Stimulated activated CD8-positive, alpha-beta memory T cell treated with anti-CD3 and anti-CD28 coated beads, Interleukin-2, amount 100 ng/mL, for 1 hour (primary cell): ENCODE measurements around the gene PRELID1.
"Not testable (repeated sequence)": the region's sequence is repeated elsewhere in the genome, so short reads cannot be mapped to it uniquely, and the experiment has no call there.

Source experiments
- DNase-seq, 2 donors: peaks; one replicate each; pipeline ENCODE4 v3.0.0-alpha.2; 2020; ENCODE audit warnings: low read depth in 2 of 2

The PRELID1 gene

DNA sequence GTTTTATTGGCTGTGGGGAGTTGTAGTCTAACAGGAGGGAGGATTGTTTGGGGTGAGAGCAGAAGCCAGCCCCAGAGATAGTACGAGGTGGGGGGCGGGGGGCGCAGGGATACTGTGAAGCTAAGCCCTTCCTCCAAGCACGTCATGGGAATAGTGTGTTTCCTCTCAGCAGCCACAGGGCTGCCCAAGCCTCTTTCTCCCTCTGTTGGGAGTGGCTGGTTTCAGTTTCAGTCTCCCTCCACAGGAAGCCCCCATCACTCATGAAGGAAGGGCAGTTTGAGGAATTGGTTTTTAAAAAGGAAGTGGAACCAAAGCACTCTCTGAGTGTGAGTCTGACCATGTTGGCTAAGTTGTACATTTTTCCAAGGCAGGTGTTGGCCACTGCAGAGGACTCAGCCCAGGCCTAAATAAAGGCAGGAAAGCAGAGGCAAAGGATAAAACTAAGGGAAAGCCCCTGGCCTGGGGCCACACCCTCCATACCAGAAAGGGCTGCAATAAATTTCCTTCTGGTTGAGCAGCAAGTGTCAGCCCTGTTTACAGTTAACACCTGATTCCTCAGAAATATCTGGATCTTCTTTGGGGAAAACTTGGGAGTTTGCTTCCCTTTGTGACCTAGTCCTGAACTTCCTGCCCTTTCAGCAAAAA, 3.2 kb upstream of the PRELID1 start:
- peak; percentile 43 to 59 for DNase-seq

DNA sequence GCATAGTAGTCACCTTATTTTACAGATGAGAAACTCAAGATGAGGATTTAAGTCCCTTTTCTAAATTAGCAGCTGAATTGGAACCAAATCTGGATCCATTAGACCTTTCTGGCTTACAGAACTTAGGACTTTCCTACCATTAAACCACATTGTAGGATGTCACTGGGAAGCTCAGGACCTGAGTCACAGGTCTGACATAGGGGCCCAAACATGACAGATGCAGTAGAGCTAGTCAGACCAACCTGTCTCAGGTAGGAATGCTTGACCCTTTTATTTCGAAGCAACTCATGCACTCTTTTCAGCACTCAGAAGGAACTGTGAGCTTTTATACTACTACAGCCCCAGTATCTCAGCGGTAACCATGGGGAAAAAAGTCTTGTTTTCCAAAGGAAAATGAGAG, 2.6 kb upstream of the PRELID1 start:
- DNase-seq = no peak

DNA sequence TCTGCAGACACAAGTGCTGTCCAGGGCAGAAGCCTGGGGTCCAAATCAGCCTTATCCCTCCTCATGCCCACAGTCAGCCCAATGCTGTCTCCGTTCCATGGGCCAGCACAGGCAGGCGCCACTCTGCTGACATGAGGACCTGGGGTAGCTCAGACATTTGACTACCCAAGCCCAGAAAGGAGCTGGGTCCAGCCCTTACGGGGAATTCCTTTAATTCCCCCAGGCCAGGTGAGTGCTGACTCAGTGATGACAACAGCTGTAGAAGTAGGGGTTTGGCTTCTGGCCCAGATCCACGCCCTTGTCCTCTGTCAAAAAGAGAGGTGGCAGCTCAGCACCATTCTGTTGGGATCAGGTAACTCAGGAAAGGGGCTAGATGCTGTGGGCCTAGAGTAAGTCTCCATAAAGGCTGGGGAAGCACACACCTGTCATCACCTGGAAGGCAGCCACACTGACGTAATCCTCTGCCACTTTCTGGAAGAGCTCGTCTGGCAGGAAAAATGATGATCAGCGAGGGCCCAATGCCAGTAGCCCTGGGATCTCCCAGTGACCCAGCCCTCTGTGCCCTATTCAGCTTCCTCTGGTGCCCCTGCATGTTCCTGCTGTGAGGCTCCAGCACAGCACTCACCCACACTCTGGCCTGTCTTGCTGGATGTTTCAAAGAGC, 2.0 kb upstream of the PRELID1 start:
- no peak for DNase-seq

DNA sequence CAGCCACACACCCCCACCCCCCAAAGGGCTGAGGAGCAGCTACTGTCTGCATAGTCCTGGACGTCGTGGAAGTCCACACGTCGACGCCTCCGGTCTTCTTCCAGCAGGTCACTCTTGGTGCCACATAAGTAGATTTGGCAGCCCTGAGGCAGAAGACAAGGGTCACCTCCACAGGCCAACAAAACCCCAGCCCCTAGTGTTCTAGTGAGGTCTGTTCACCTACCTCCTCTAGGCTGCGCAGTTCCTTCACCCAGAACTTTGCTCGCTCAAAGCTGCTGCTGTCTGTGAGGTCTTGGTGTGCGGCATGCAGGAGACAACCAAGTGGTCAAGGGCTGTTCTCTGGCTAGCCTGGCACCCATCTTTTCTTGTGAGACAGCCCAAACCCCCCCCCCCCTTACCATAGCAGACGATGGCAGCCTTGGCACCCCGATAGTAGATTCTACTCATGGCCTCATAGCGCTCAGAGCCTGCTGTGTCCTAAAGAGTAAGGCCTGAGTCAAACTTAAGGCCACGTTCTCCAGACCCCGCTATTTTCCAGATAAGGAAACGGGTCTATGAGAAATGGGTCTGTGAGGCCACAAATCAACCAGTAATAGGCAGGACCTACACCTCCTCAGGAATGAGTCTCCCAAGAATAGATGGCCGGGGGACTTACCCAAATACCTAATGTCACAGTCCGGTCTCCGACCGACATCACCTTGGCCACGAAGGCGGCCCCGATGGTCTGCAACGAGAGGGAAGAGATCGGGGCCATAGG, 1.1 kb upstream of the PRELID1 start:
- DNase-seq = no peak

DNA sequence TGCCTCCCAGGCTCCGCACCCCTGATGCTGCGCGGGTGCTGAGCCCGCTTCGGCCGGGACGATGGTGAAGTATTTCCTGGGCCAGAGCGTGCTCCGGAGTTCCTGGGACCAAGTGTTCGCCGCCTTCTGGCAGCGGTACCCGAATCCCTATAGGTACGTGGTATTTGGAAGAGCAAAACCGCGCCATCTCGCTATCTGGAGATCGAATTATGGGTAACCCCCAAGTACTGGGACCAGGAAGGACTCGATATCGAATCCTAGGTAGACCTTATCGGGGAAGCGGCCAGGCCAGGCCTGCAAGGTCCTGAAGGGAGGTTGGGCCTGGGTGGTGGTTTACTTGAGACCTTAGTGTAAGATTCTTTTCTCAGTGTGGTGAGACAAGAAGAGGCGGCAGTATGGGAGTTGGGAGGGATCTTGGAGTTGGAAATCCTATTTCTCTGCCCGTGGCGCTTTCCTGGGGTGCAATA, 359 bp downstream of the PRELID1 start:
- no peak for DNase-seq

DNA sequence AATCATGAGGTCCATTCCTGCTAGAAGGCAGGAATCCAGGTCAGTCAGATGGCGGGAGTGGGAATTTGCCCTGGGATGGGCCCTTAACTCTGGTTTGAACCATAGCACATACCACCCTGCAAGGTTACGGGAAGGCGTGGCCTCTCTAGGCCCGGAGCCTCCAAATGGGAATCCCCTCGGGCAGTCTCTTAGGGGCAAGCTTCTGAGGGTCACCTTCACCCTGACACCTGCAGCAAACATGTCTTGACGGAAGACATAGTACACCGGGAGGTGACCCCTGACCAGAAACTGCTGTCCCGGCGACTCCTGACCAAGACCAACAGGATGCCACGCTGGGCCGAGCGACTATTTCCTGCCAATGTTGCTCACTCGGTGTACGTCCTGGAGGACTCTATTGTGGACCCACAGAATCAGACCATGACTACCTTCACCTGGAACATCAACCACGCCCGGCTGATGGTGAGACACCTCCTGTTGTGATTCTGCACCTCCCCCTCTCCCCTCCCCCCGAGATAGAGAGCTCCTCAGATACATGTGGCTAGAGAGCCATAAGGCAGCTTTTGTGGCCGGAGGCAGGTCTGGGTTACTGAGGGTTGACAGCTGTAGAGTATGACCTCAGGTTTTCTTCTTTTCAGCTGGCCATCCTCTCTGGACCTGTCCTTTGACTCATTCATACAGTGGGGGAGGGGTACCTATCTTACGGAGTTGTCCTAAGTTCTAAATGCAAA, 957 bp downstream of the PRELID1 start:
- DNase-seq = no peak

DNA sequence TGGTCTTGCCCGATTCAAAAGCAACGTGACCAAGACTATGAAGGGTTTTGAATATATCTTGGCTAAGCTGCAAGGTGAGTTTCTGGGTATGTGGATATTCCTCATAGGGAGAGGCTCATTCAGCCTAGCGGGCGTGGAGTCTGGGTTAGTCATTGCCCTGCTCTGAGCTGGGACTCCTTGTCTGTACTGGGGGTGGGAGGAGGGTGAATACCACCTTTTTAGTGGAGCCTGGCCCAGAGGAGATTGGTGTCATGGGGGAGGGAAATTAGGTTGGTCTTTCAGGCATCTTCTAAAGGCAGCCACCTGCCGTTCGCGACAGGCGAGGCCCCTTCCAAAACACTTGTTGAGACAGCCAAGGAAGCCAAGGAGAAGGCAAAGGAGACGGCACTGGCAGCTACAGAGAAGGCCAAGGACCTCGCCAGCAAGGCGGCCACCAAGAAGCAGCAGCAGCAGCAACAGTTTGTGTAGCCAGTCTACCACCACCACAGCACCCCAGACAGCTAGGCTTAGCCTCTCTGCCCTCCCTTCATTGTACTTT, 2.6 kb downstream of the PRELID1 start:
- DNase-seq = not testable (repeated sequence)

DNA sequence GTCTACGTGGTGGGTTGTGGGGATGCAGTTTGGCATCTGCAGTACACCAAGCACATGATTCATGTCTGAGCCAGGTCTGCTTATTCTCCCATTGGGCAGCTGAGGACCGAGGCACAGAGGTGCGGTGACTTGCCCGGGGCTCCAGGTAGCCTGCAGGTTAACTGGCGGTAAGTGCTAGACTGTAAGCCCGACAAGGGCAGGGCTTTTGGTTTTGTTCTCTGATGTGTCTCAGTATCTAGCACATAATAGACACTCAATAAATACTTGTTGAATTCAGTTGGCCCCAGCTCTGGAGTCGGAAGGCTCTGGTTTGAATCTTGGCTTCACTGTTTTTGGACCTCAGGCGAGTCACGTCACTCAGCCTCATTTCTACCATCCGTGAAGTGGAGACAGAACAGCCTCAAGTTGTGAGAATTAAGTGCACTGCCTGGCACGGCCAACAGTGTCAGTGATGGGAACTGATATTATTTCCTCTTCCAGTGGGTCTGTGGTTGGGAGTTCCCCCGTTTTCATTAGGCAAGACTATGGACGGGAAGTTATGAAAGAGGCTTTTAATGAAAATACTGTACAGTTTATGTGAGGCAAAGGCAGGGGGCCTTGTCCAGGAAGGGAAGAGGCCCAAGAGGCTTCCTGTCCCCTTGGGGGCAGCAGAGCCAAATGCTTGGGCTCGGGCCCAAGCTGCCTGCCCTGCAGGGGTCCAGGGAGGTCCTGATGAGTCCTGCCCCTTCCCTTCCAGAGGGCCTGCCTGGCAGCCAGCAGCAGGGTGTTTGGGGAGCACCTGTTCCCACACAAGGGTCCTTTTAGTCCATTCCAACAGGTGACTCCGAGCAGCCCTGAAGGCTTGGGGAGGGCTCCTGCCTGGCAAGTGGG, 3.3 kb downstream of the PRELID1 start:
- no peak for DNase-seq

DNA sequence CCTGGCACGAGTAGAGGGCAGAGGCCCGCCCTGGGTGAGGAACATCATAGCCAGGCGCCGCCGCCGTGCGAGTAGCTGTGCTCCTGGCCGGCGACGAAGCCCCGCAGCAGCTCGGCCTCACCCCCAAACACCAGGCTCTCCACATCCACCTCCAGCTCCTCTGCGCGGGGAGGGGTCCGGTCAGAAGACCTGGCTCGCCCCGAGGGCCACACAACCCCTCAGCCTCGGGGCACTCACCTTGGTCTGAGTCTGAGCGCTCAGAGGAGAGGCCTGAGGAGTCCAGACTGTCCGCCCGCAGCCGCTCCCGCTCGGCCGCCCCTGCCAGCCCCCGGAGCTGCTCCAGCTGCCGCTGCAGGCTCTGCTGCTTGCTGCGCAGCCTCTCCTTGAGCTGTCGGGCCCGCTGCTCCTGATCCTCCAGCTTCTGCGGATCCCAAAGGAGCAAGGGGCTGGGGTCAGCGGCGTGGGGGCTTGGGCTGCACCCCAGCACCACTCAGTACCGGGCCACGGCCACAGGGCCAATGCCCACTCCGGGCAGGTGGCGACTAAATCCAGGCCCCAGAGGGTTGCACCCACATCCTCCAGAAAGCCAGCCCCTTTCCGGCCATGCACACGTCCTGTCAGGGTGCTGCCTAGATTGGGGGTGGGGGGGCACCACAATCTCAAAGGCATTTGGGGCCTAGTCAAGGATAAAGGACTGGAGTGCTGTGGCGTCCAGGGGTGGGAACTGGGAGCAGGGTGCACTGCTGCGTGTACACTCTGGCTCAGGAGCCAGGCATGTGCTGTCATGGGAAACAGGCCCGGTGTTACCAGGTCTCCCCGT, 4.2 kb downstream of the PRELID1 start:
- DNase-seq = no peak

DNA sequence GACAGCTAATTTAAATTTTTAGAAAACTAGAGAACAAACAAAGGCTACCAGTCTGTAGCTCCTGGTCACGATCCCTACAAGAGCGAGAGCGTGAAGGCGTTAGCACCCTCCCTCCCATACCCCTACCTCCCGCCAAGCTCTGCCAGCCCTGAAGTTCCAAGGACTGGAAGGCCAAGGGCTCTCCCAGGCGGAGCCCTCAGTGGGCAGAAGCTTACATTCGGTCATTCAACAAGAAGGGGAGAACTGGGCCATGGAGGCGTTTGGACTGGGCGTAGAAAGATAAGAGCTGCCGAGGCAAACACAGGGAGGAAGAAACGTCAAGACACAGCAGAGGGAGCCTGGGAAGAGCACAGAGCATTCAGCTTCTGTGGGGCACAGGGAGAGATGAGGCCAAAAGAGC, 5.1 kb downstream of the PRELID1 start:
- DNase-seq = no peak

DNA sequence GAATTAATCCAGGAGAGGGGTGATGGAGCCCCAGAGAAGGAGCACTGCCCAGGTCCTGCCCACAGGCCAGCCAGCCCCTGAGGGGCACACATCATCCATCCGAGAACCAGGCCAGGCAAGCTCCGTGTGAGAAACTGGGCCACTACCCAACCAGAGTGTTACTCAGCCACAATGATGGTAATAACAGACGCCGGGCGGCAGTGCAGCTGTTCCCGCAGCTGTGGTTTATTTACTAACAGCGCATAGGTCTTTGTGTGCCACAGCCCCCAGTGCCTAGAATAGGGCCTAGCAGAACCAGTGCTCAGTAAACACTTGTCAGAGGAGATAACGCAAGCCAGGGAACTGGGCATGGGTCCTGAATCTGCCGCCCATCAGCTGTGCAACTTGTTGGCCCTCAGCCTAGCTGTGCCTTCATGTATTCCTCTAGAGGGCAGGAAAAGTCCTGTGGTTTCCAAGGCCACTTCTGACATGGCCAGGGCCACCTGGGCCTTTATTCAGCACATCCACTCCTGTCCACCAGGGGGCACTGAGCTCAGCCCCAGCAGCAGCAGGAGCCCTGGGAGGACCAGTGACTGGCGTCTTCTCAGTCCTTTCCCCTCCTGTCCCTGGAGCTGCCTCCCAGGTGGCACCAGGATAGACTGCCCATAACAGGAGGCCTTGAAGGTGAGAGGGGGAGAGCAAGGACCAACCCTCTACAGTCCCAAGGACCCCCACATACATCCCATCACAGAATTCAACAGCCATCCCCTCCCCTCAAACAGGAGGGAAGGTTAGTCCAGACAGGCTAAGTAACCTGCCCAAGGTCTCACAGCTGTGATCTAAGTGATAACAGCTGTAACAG, 6.0 kb downstream of the PRELID1 start:
- DNase-seq = peak in 1 of 2 donors; percentile 46

DNA sequence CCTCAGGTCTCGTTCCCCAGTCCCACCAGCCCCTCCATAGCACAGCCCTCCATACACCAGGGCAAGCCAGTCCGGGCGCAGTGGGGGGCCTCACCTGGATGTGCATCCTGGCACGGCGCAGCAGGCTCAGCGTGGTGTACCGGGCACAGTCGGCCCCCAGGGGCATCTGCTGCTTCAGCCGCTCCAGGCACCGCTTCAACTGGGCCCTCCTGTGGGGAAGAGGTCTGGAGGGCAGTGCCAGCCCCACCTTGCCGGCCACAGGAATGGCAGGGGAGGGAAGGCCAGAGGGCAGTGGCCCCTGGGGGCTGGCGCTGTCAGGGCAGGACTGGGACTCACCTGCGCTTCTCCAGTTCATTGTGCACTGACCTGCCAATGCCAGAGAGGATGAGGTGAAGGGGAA, 6.7 kb downstream of the PRELID1 start:
- DNase-seq = no peak

DNA sequence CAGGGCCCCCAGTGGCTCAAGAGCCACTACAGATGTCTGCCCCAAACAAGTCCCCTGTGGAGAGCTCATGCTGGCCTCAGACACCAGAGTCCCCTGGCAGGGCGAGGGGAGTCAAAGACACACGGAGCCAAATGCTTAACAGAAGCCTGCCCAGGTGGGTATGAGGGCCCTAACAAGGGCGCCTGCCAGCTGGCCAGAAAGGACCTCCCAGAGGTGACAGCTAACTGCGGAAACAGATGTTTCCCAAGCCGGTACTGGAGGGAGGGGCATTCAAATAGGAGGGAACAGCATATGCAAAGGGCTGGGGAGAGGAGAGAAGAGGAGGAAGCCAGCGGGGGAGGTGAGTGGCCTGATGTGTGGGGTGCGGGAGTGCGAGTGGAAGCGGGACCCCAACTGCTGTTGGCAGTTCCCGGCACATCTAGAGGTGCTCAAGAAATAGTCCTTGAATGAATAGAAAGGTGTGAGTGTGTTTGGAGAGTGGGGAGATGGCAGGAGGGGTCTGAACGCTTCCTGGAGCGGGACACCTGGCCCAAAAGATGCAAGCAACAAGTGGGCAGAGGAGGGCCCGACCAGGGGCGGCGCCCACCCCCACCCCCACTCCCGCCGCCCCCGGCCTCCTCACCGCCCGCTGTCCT, 7.3 kb downstream of the PRELID1 start:
- DNase-seq = no peak

DNA sequence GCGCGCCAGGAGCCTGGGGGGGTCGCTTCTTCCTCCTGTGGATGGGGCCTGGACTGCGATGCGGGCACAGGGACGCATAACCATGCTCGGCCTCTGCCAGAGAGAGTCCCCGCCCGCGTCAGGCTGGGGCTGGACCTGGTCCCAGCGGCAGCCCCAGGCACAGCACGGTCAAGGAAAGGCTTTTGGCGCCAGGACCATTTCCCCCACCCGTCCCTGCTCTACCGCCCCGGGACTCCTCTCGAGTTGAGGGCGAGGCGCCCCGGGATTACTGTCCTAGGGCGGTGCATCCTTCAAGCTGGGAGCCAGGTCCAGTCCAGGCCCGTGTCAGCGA, 7.8 kb downstream of the PRELID1 start:
- no peak for DNase-seq

DNA sequence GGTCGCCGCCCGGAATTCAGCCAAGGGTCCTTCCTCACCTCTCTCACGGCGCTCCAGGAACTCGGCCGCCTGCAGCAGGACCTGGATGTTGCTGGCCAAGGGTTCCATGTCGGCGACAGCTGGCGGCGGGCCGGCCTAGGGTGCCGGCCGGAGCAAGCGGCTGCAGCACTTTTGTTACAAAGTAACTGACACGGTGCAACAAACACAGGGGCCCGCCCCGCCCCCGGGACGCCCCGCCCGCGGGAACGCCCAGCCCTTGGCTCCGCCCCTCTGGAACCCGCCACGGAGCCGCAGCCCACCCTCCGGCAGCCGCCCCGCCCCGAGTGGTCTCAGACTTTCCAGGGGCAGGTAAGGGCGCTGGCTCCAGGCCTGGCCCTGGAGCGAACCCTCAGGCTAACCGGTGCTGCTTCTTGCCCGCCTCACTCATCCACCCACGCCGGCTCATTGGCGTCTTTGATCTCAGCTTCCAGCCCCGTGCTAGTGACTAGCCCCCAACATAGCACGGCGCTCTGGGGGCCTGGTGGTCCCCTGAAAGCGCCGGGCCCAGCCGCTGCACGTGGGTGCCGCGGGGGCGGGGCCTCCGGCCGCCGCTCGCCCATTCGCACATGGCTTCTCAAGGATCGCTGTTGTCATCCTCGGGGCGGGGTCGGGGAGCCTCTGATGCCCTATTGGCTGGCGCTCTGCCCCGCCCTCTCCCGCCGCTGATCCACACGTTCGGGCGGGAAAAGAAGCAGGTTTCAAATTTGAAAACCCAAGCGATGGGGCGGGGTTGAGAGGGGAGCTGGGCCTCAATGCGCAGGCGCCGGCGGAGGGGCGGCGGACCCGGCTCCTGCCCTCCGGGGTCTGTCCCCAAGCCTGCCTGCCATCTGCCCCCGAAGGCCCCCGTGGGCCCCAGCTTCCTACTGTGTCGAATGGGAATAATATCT, 8.4 kb downstream of the PRELID1 start, which contains the start of gene MXD3:
Gene MXD3, minus strand, starts transcription at position 176 of the 926 bp plus-strand sequence. Its CDS starts 68 bp downstream, at position 108.
- DNase-seq = peak; percentile 83 to 90

DNA sequence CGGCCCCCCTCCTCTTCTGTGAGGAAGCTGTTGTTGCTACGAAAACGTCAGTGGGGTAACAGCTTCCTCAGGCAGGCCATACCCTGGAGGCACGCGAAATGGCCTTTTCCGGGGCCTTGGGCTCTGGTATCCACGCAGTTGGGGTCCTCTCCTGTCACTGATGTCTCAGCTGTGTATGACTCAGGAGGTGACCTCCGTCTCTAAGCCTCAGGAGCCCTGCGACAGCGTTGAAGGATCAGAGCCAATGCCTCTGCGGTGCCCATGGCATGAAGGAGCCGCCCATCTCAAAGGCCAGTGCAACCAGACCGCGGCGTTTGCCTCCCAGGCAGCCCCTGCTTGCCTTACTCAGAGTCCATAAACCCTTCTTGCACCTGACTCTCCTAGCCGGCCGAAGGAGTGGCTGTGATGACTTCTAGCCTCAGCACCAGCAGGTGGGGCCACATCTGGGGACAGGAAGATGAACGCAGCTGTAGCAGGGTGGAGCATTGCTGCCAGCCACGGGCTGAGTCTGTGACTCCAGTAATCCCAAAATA, 9.1 kb downstream of the PRELID1 start:
- DNase-seq = no peak

DNA sequence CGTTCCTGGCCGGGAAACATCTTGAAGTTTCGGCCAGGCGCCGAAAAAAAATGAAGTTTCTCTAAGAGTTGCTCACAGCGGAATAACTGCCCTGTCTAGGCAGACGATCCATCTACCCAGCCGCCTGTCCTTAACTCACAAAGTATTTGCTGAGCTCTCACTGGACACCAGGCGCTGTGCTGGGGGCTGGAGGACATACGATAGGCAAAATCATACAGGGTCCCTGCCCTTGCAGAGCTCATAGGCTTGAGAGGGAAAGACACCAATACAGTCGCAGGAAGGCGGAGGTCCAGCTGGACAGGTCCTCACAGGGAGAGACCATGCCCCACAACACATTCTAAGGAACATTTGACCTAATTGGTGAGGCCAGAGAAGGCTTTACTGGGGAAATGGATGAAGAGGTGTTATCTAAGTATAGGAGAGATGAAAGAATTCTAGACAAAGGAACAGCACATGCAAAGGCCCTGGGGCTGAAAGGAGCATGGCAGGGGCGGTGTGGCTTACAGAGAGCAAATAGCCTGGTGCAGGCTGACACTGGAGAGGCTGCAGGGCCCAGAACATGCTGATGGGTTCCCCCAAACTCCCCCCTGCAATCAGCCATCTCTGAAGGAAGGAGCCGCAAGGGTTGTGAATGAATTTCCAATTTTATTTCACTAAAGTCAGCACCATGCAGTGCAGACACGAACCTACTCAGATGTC, 10.1 kb downstream of the PRELID1 start:
- no peak for DNase-seq
